ENCODE measurements around the gene SLC36A4.
"Not testable (repeated sequence)": the region's sequence is repeated elsewhere in the genome, so short reads cannot be mapped to it uniquely, and the experiment has no call there.

Gene SLC36A4

GRCh38 chr11:93197380-93198214 lies at the start of gene SLC36A4:
Gene SLC36A4 (minus strand): TSS chr11:93197991. CDS start chr11:93197832, 159 bp downstream.
- no peak for DNase-seq

- DNase-seq = not testable (repeated sequence)
Measured at GRCh38 chr11:93246790-93247189, 49.0 kb upstream of the SLC36A4 start.

- DNase-seq = no peak
Measured at GRCh38 chr11:93244018-93244417, 46.2 kb upstream of the SLC36A4 start.

GRCh38 chr11:93239966-93240365 lies 42.2 kb upstream of the SLC36A4 start:
- DNase-seq = no peak

- no peak for DNase-seq
Measured at GRCh38 chr11:93238956-93239355, 41.2 kb upstream of the SLC36A4 start.

- no peak for DNase-seq
Measured at GRCh38 chr11:93236741-93237675, 39.2 kb upstream of the SLC36A4 start.

GRCh38 chr11:93234602-93235207 lies 36.9 kb upstream of the SLC36A4 start:
- DNase-seq = no peak

GRCh38 chr11:93229876-93230275 lies 32.1 kb upstream of the SLC36A4 start:
- no peak for DNase-seq

GRCh38 chr11:93225662-93226061 lies 27.9 kb upstream of the SLC36A4 start:
- DNase-seq = no peak

- no peak for DNase-seq
Measured at GRCh38 chr11:93221539-93221938, 23.7 kb upstream of the SLC36A4 start.

GRCh38 chr11:93220078-93220477 lies 22.3 kb upstream of the SLC36A4 start:
- DNase-seq = no peak

GRCh38 chr11:93219440-93219839 lies 21.6 kb upstream of the SLC36A4 start:
- DNase-seq = no peak

- DNase-seq = no peak
Measured at GRCh38 chr11:93216511-93217101, 18.8 kb upstream of the SLC36A4 start.

GRCh38 chr11:93213622-93214021 lies 15.8 kb upstream of the SLC36A4 start:
- DNase-seq = no peak

- no peak for DNase-seq
Measured at GRCh38 chr11:93212094-93212493, 14.3 kb upstream of the SLC36A4 start.

GRCh38 chr11:93209466-93209865 lies 11.7 kb upstream of the SLC36A4 start:
- DNase-seq = no peak

- DNase-seq = no peak
Measured at GRCh38 chr11:93208663-93209270, 11.0 kb upstream of the SLC36A4 start.

- DNase-seq = no peak
Measured at GRCh38 chr11:93199616-93200015, 1.8 kb upstream of the SLC36A4 start.

GRCh38 chr11:93198215-93198845 lies 539 bp upstream of the SLC36A4 start:
- DNase-seq = no peak

- no peak for DNase-seq
Measured at GRCh38 chr11:93196816-93197379, 893 bp downstream of the SLC36A4 start.

- no peak for DNase-seq
Measured at GRCh38 chr11:93194673-93195291, 3.0 kb downstream of the SLC36A4 start.

Data from cortex of kidney (tissue), 1 donor.